OCI-LY7 (cell line): Measurements from ENCODE around the gene OPN1SW.

Experiments used
- CTCF ChIP-seq: fragments of 200-600 bp; sonication (generic); conservative IDR thresholded peaks from 2 replicates; pipeline ENCODE4 v1.5.1; 2014; ENCODE audit warnings: mild to moderate bottlenecking, antibody characterized with exemption, low read length, moderate library complexity, mixed read lengths
- EZH2phosphoT487 ChIP-seq: fragments of 200-600 bp; sonication (generic); IDR thresholded peaks from 2 replicates; pipeline ENCODE4 v1.6.1; 2018; ENCODE audit warnings: low read depth, borderline replicate concordance, mild to moderate bottlenecking, mixed run types, antibody characterized with exemption, low read length, moderate library complexity, mixed read lengths

GRCh38 chr7:128788446-128789412 lies 13.1 kb upstream of the OPN1SW start:
- TF ChIP-seq CTCF (no peak), EZH2phosphoT487 (no peak)
